Activated T-helper 1 cell treated with anti-CD3 and anti-CD28 coated beads, Interleukin-2, amount 50 U/mL, for 16 hours (primary cell): ENCODE data around the gene CDH13.

Experiments
- DNase-seq, 2 donors: peaks; one replicate each; pipeline ENCODE4 v3.0.0-alpha.2; 2020; ENCODE audit warnings: low read depth in 1 of 2, low spot score in 1 of 2

The CDH13 gene

DNA sequence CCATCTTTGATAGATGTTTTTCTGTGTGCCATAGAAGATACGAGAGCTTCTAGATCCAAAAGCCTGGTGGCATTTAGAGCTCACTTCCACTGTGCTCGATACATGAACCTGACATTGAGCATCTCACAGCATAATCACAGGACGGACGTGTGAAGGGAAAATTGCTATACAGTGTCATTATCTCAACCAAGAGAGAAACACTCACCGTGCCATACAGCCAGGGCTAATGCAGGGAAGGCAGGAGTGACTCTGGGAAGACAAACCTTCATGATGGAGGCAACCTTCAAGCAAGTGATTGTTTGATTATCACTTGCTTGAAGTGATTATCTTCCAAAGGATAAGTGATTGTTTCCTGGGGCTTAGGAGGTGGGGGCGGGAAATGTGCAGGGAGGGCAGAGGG is 962.8 kb downstream of the CDH13 start:
- no peak for DNase-seq

GRCh38 chr16:83592778-83593177 is 966.0 kb downstream of the CDH13 start:
- no peak for DNase-seq

GRCh38 chr16:83599789-83600462 is 973.2 kb downstream of the CDH13 start:
- DNase-seq, result no peak

DNA sequence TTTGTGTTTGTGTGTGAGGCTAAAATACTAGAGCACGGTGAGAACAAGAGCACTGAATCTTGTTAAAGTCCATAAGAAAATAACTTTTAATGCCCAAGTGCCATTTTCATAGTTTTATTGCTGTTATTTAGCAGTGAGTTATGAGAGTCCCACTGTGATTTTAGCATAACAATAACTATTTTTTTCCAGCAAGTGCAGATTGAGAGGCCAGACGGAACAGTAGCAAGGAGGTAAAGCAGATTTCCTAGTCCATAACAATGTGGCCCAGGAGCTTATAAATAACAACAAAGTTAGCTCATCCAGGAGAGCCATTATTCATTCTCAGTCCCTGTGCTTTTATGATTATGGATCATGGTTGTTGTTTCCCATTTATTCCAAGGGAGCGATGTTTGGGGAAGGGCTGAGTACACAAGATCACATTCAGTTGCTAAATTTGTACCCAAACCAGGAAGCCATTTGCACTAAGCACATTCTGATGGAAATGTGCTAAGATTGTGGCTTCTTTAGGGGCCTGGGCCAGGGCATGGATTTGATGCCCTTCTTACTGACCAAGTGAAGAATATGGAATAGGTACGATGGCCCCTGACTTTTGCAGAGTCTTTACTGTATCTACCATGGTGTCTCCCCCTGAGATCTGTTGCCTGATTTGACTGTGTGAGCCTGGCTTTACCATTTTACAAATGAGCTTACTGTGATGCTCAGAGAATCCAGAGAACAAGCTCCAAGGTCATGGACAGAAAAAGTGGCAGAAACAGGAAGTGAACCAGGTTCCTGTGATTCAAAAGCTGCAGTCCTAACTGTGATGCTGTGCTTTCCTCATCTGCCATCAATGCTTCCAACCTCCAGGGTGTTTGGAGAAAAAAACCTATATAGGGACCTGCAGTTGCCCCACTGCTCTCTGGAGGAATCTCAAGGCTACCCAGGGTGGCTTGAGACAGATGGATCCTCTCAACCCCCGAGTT is 976.3 kb downstream of the CDH13 start:
- DNase-seq, result no peak

- DNase-seq, result no peak
Measured at GRCh38 chr16:83603723-83604570, 977.2 kb downstream of the CDH13 start.

GRCh38 chr16:83606486-83607030 is 979.8 kb downstream of the CDH13 start:
- DNase-seq, result no peak

- no peak for DNase-seq
Measured at GRCh38 chr16:83609178-83609577, 982.4 kb downstream of the CDH13 start.

DNA sequence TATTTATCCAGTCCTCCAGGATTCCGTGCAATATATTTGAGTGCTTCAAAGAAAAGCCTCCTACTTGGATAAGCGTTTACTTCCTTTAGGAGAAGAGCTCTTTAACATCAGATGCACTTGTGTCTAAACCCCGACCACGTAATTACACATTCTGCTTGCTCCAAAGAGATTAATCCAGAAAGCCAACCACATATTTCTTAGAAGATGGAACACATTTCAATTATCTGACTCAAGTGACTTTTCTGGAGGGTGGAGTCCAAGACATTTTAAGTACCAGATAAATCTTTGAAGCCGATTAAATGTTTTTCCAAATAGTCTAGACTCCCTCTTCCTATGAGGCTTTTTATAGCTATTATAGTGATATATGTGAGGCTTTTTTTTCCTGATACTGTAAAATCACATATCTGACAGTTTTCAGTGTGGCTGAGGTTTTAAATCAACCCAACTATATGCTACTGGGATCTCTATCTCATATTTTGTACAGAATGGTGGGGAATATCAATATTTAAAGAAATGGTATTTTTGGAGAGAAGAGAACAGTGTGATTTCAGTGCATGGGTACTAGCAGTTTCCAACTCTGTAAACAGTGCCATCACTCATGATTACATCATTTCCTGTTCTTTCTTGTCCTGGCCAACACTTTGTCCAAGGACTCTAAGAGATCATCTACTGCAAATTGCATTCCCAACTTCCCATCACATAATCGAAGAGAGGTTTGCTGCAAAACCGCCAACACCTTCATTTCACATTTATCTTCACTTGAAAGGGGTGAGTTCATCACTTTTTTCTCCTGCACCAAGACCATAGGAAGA is 988.6 kb downstream of the CDH13 start:
- DNase-seq, result no peak

GRCh38 chr16:83615953-83616350 is 989.2 kb downstream of the CDH13 start:
- no peak for DNase-seq

GRCh38 chr16:83619381-83620150 is 992.8 kb downstream of the CDH13 start:
- no peak for DNase-seq

DNA sequence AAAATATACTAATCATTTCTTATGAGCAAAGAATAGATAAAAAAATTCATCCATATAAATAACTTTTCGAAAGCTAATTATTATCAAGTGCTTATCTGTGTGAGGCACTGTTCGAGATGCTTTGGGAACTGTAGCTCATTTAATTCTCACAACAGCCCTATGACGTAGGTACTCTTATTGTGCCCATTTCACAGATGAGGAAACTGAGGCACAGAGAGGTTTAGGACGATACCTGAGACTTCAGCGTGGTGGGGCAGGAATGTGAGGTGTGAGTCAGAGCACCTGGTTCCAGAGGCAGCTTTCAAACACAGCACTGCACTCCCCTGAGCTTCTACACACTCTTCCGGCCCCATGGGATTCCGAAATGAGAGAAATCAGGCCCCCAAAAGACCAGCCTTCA is 995.2 kb downstream of the CDH13 start:
- DNase-seq, result no peak

GRCh38 chr16:83623091-83623730 is 996.4 kb downstream of the CDH13 start:
- DNase-seq, result no peak

GRCh38 chr16:83623892-83624291 is 997.1 kb downstream of the CDH13 start:
- DNase-seq, result no peak

DNA sequence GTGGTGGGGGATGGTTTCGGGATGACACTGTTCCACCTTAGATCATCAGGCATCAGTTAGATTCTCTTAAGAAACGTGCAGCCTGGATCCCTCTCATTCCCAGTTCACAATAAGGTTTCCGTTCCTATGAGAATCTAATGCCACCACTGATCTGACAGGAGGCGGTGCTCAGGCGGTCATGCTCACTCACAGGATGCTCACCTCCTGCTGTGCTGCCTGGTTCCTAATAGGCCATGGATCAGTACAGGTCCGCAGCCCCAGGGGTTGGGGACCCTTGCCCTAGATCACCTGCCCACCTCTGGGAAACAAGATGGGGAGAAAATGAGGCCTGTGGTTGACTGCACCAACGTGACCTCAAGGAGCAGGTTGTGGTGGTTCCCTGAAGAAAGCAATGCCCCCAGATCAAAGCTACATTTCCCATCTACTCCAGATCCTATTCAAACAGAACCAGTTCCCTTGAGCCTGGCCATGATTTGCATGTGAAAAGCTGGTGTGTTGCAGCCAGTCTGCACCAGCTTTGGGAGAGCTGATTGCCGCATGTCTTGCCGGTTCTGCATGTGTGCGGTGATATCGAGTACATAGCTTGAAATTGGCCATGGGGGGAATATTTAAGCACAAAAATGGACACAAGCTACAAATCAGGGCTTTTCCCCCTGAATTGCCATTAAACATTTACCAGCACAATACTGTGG is 997.8 kb downstream of the CDH13 start:
- no peak for DNase-seq

DNA sequence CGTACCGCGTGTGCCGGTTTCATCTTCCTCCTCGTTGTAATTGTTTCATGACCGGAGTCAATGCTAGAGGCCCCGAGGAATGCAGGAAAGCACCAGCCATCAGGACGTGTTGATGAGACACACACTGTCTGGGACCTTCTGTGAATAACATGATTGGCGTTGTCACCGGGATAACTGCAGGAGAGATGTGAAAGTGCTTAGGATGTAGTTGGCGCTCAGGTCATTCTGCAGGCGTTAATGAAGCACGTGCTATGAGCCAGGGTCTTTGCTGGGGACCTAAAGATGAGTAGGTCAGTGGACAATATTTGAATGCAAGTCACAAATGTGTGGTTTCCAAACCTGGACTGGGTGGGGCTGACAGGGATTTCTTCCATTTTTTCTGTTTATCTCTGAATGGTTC is 999.4 kb downstream of the CDH13 start:
- DNase-seq, result no peak

GRCh38 chr16:83626676-83627075 is 999.9 kb downstream of the CDH13 start:
- no peak for DNase-seq

- no peak for DNase-seq
Measured at GRCh38 chr16:83627996-83628395, 1001.2 kb downstream of the CDH13 start.

DNA sequence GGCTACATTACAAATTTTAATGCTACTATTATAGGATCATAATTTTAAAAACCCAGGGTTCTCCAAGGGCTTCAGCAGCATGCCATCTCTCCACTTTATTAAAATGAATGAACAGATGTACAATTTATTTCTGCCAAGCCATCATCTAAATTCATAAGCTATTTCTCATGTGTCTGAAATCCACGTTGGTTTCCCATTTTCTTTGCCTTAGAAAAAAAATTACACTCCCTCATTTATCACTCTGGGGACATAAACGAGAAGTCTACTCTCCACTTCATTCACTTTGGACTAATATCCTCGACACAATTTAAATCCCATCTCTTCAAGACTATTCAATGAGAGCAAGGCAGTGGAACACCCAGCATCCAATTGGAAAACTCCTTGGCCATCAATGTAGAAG is 1002.7 kb downstream of the CDH13 start:
- no peak for DNase-seq

DNA sequence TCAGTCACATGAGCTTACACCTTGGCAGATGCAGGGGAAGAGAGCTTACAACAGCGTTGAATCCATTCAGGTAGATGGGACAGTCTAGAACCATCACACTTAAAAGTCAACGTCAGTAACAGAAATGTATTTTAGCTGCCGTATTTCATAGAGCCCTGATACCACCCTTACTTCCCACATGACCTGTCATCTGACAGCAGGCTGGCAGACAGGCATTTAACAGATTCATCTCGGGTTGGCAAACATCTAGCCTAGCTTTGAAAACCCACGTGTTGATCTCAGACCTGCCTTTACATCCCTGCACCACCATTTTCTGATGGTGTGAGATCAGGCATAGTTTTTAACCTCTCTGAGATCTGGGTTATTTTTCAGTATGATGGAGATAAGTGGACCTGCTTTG is 1003.1 kb downstream of the CDH13 start:
- no peak for DNase-seq
